ENCODE data around the gene ACHE. TPM values are rescaled to one million over a fixed set of nuclear protein-coding genes. Genes with fewer than 3 reads are reported as not detected.
"Not testable (repeated sequence)": the region's sequence is repeated elsewhere in the genome, so short reads cannot be mapped to it uniquely, and the experiment has no call there.

ACHE gene
- total RNA-seq, 4 donors from 2014 or later: 2.5 to 4.6 (median 3.5) TPM

- intact Hi-C loops (cut with DNase I): no loop called here
- H3K9me3 ChIP-seq: no peaks in the 10 kb centered on the region
- no peak overlapping the region for H3K27ac ChIP-seq (replicated peaks in 1 of 4)
- TF ChIP-seq POLR2A (IDR thresholded peaks at IDR 0.05; ENCODE audit: low read depth) (no peak), CTCF (IDR thresholded peaks at IDR 0.05) (no peak), POLR2AphosphoS5 (IDR thresholded peaks at IDR 0.05) (no peak), EP300 (IDR thresholded peaks at IDR 0.05) (no peak)
- no peak overlapping the region for H3K4me3 ChIP-seq
- H3K4me1 ChIP-seq: peaks cover 0 to 5% (median 0%) of the 10 kb centered on the region in 4 donors
- peaks cover 0 to 20% (median 2%) of the 10 kb centered on the region in 4 donors for H3K27me3 ChIP-seq
- no peaks in the 10 kb centered on the region for H3K36me3 ChIP-seq
- 76% methylated on average over 8 of the region's 8 CpGs for WGBS
- no peak for DNase-seq (ENCODE audit: extremely low spot score)
Measured at GRCh38 chr7:100914879-100915447, 19.3 kb upstream of the ACHE start.

- Histone ChIP-seq H3K4me1 (peaks cover 0 to 5% (median 0%) of the 10 kb centered on the region in 4 donors), H3K27ac (replicated peaks in 1 of 4) (no peak overlapping the region), H3K9me3 (no peaks in the 10 kb centered on the region), H3K36me3 (no peaks in the 10 kb centered on the region), H3K4me3 (no peak overlapping the region), H3K27me3 (peaks cover 0 to 24% (median 2%) of the 10 kb centered on the region in 4 donors)
- no peak for TF ChIP-seq POLR2A (IDR thresholded peaks at IDR 0.05; ENCODE audit: low read depth)
- TF ChIP-seq POLR2AphosphoS5 (IDR thresholded peaks at IDR 0.05): no peak
- no peak for TF ChIP-seq EP300 (IDR thresholded peaks at IDR 0.05)
- TF ChIP-seq CTCF (IDR thresholded peaks at IDR 0.05): no peak
- DNase-seq (ENCODE audit: extremely low spot score): no peak
- WGBS: 86% methylated on average over 15 of the region's 15 CpGs
- intact Hi-C loops (cut with DNase I): no loop called here
Measured at GRCh38 chr7:100914208-100914878, 18.7 kb upstream of the ACHE start.

DNA sequence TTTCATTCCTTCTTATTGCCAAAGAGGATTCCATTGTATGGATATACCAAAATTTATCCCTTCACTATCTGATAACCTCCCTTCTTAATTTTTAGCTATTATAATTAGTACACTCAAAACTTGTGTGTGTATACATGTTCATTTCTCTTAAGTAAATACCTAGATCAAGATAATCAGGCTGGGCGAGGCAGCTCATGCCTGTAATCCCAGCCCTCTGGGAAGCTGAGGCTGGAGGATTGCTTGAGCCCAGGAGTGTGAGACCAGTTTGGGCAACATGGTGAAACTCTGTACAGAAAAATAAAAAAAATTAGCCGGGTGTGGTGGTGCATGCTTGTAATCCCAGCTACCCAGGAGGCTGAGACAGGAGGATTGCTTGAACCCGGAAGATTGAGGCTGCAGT is 15.8 kb upstream of the ACHE start:
- no peak overlapping the region for H3K4me3 ChIP-seq
- intact Hi-C loops (cut with DNase I): no loop called here
- no peak overlapping the region for H3K27ac ChIP-seq (replicated peaks in 1 of 4)
- H3K36me3 ChIP-seq: no peaks in the 10 kb centered on the region
- peaks cover 0 to 4% (median 0%) of the 10 kb centered on the region in 4 donors for H3K4me1 ChIP-seq
- H3K9me3 ChIP-seq: no peaks in the 10 kb centered on the region
- no peak for DNase-seq (ENCODE audit: extremely low spot score)
- TF ChIP-seq EP300 (IDR thresholded peaks at IDR 0.05) (no peak), CTCF (IDR thresholded peaks at IDR 0.05) (no peak), POLR2AphosphoS5 (IDR thresholded peaks at IDR 0.05) (no peak), POLR2A (IDR thresholded peaks at IDR 0.05; ENCODE audit: low read depth) (no peak)
- 80% methylated on average over 3 of the region's 3 CpGs for WGBS
- H3K27me3 ChIP-seq: peaks cover 0 to 22% (median 2%) of the 10 kb centered on the region in 4 donors

GRCh38 chr7:100910443-100910842 is 14.8 kb upstream of the ACHE start:
- H3K9me3 ChIP-seq; H3K4me1 ChIP-seq; H3K27ac ChIP-seq (replicated peaks in 1 of 4); H3K4me3 ChIP-seq; H3K36me3 ChIP-seq; intact Hi-C loops (cut with DNase I); DNase-seq (ENCODE audit: extremely low spot score): not testable (repeated sequence)
- WGBS: 61% methylated on average over 7 of the region's 7 CpGs
- peaks cover 0 to 27% (median 0%) of the 10 kb centered on the region in 4 donors for H3K27me3 ChIP-seq

GRCh38 chr7:100908512-100908911 is 12.8 kb upstream of the ACHE start:
- intact Hi-C loops (cut with DNase I): no loop called here
- Histone ChIP-seq H3K27me3 (peaks cover 0 to 27% (median 0%) of the 10 kb centered on the region in 4 donors), H3K27ac (replicated peaks in 1 of 4) (no peak overlapping the region), H3K4me3 (no peak overlapping the region), H3K4me1 (no peaks in the 10 kb centered on the region), H3K36me3 (no peaks in the 10 kb centered on the region), H3K9me3 (no peaks in the 10 kb centered on the region)
- DNase-seq (ENCODE audit: extremely low spot score): no peak
- TF ChIP-seq EP300 (IDR thresholded peaks at IDR 0.05) (no peak), POLR2AphosphoS5 (IDR thresholded peaks at IDR 0.05) (no peak), CTCF (IDR thresholded peaks at IDR 0.05) (no peak), POLR2A (IDR thresholded peaks at IDR 0.05; ENCODE audit: low read depth) (no peak)
- WGBS: 95% methylated on average over 5 of the region's 5 CpGs
